ENCODE measurements around the gene FBLIM1.

Gene FBLIM1

DNA sequence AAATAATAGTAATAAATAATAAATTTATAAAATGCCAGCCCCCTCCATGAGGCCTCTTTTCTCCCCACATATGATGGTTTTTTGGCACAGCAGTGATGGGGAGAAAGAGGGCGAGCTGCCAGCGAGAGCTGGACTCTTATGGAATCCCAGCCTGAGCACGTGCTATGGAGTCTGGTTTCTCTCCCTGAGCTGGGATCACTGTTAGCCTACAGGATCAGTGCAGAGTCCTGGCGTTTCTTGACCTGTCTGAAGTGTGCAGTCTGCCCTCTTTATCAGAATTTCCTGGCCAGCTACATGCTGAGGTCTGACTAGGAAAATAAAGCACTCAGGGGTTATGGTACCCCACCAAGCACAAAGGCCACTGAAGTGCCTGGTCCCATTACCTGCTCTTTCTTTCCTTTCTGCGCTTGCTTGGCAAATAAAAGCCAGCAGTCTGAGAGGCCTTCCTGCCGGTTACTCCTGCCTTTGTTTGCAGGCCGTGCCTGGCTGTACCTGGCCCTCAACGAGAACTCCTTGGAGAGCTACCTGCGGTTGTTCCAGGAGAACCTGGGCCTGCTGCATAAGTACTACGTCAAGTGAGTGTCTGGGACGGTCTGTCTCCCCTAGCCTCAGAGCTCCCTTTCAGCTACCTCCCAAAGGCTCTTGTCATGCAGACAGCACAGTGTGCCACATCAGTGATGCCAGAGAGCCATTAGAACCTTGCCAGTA, 41.0 kb upstream of the FBLIM1 start:
- H3K4me1 ChIP-seq (ENCODE audit: control insufficient read depth, insufficient read depth, low read depth, low read length) = no peaks in the 10 kb centered on the region
- H2AK5ac ChIP-seq (ENCODE audit: low read length, severe bottlenecking) = no peak overlapping the region
- H3K4me2 ChIP-seq (ENCODE audit: low read length, poor library complexity, severe bottlenecking) = no peak overlapping the region
- no peak overlapping the region for H2BK15ac ChIP-seq (ENCODE audit: low read depth, poor library complexity, severe bottlenecking)
- H2BK5ac ChIP-seq (ENCODE audit: low read depth, low read length, poor library complexity, severe bottlenecking) = no peak overlapping the region
- no peak overlapping the region for H3K18ac ChIP-seq (ENCODE audit: low read depth in 1 of 2, low read length in 2 of 2)
- no peak overlapping the region for H3K14ac ChIP-seq (ENCODE audit: low read length in 2 of 2)
- H3K4ac ChIP-seq (ENCODE audit: low read depth in 1 of 2, low read length in 2 of 2) = no peak overlapping the region
- H3K9me3 ChIP-seq (ENCODE audit: control insufficient read depth, low read length) = no peaks in the 10 kb centered on the region
- peaks cover 57 to 66% of the 10 kb centered on the region in 2 experiments for H3K36me3 ChIP-seq (ENCODE audit: control insufficient read depth in 1 of 2, insufficient read depth in 2 of 2, low read depth in 1 of 2, low read length in 2 of 2)
- H3K27ac ChIP-seq (ENCODE audit: low read length, poor library complexity, severe bottlenecking) = no peak overlapping the region
- no peak overlapping the region for H3K4me3 ChIP-seq (ENCODE audit: insufficient read depth in 1 of 2, low read depth in 1 of 2, low read length in 2 of 2)
- no peak for DNase-seq
- no peak overlapping the region for H3K9ac ChIP-seq (ENCODE audit: low read length)
- no peak overlapping the region for H4K91ac ChIP-seq (ENCODE audit: low read length)
- no peak overlapping the region for H4K8ac ChIP-seq (ENCODE audit: low read length)
- no peak overlapping the region for H2AFZ ChIP-seq (ENCODE audit: low read depth, low read length)
- H2BK120ac ChIP-seq (ENCODE audit: low read depth, low read length) = no peak overlapping the region
- H3K23ac ChIP-seq (ENCODE audit: low read length in 2 of 2) = no peak overlapping the region
- H2BK12ac ChIP-seq (ENCODE audit: low read length in 2 of 2) = no peak overlapping the region
- peaks cover 30% of the 10 kb centered on the region for H3K79me1 ChIP-seq (replicated peaks; ENCODE audit: low read length, poor library complexity, severe bottlenecking)
- WGBS = 96% methylated on average over 11 of the region's 11 CpGs
- H3K27me3 ChIP-seq (ENCODE audit: control insufficient read depth in 1 of 2, insufficient read depth in 1 of 2, low read length in 2 of 2) = no peaks in the 10 kb centered on the region

DNA sequence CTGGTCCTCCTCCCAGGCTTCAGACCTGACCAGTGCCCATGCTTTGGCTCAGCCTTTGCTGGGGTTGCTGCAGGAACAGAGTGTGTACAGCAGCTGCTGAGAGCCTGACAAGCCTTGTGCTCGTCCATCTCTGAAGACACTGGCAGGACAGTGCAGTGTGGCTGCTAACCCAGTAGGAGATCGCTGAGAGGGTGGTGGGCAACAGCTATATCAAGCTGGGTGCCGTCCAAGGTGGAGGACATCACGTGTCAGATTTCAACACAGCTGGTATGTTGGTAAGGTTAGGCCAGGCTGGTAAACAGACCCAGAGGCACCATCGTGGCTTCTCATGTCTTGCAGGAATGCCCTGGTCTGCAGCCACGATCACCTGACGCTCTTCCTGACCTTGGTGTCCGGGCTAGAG, 40.4 kb upstream of the FBLIM1 start:
- Histone ChIP-seq H3K4me1 (ENCODE audit: control insufficient read depth, insufficient read depth, low read depth, low read length) (no peaks in the 10 kb centered on the region), H3K79me1 (replicated peaks; ENCODE audit: low read length, poor library complexity, severe bottlenecking) (peaks cover 29% of the 10 kb centered on the region), H2BK120ac (ENCODE audit: low read depth, low read length) (no peak overlapping the region), H3K18ac (ENCODE audit: low read depth in 1 of 2, low read length in 2 of 2) (no peak overlapping the region), H2BK12ac (ENCODE audit: low read length in 2 of 2) (no peak overlapping the region), H3K9me3 (ENCODE audit: control insufficient read depth, low read length) (no peaks in the 10 kb centered on the region), H3K23ac (ENCODE audit: low read length in 2 of 2) (no peak overlapping the region), H4K8ac (ENCODE audit: low read length) (no peak overlapping the region), H3K14ac (ENCODE audit: low read length in 2 of 2) (no peak overlapping the region), H2BK15ac (ENCODE audit: low read depth, poor library complexity, severe bottlenecking) (no peak overlapping the region), H2AFZ (ENCODE audit: low read depth, low read length) (no peak overlapping the region), H3K27me3 (ENCODE audit: control insufficient read depth in 1 of 2, insufficient read depth in 1 of 2, low read length in 2 of 2) (no peaks in the 10 kb centered on the region), H2BK5ac (ENCODE audit: low read depth, low read length, poor library complexity, severe bottlenecking) (no peak overlapping the region), H3K9ac (ENCODE audit: low read length) (no peak overlapping the region), H2AK5ac (ENCODE audit: low read length, severe bottlenecking) (no peak overlapping the region), H4K91ac (ENCODE audit: low read length) (no peak overlapping the region), H3K36me3 (ENCODE audit: control insufficient read depth in 1 of 2, insufficient read depth in 2 of 2, low read depth in 1 of 2, low read length in 2 of 2) (peaks cover 62 to 73% of the 10 kb centered on the region in 2 experiments), H3K27ac (ENCODE audit: low read length, poor library complexity, severe bottlenecking) (no peak overlapping the region), H3K4me3 (ENCODE audit: insufficient read depth in 1 of 2, low read depth in 1 of 2, low read length in 2 of 2) (no peak overlapping the region), H3K4ac (ENCODE audit: low read depth in 1 of 2, low read length in 2 of 2) (no peak overlapping the region), H3K4me2 (ENCODE audit: low read length, poor library complexity, severe bottlenecking) (no peak overlapping the region)
- no peak for DNase-seq
- WGBS = 91% methylated on average over 8 of the region's 8 CpGs

- H3K9ac ChIP-seq (ENCODE audit: low read length) = no peak overlapping the region
- H2BK15ac ChIP-seq (ENCODE audit: low read depth, poor library complexity, severe bottlenecking) = no peak overlapping the region
- no peaks in the 10 kb centered on the region for H3K27me3 ChIP-seq (ENCODE audit: control insufficient read depth in 1 of 2, insufficient read depth in 1 of 2, low read length in 2 of 2)
- peaks cover 67 to 79% of the 10 kb centered on the region in 2 experiments for H3K36me3 ChIP-seq (ENCODE audit: control insufficient read depth in 1 of 2, insufficient read depth in 2 of 2, low read depth in 1 of 2, low read length in 2 of 2)
- no peak overlapping the region for H2AK5ac ChIP-seq (ENCODE audit: low read length, severe bottlenecking)
- H3K4me2 ChIP-seq (ENCODE audit: low read length, poor library complexity, severe bottlenecking) = no peak overlapping the region
- H2BK120ac ChIP-seq (ENCODE audit: low read depth, low read length) = no peak overlapping the region
- no peak overlapping the region for H2AFZ ChIP-seq (ENCODE audit: low read depth, low read length)
- H3K27ac ChIP-seq (ENCODE audit: low read length, poor library complexity, severe bottlenecking) = no peak overlapping the region
- no peaks in the 10 kb centered on the region for H3K9me3 ChIP-seq (ENCODE audit: control insufficient read depth, low read length)
- DNase-seq = no peak
- H3K79me1 ChIP-seq (replicated peaks; ENCODE audit: low read length, poor library complexity, severe bottlenecking) = peaks cover 25% of the 10 kb centered on the region
- no peak overlapping the region for H2BK12ac ChIP-seq (ENCODE audit: low read length in 2 of 2)
- no peak overlapping the region for H3K4me3 ChIP-seq (ENCODE audit: insufficient read depth in 1 of 2, low read depth in 1 of 2, low read length in 2 of 2)
- H3K14ac ChIP-seq (ENCODE audit: low read length in 2 of 2) = no peak overlapping the region
- no peak overlapping the region for H3K23ac ChIP-seq (ENCODE audit: low read length in 2 of 2)
- no peak overlapping the region for H3K4ac ChIP-seq (ENCODE audit: low read depth in 1 of 2, low read length in 2 of 2)
- H2BK5ac ChIP-seq (ENCODE audit: low read depth, low read length, poor library complexity, severe bottlenecking) = no peak overlapping the region
- WGBS = 94% methylated on average over 12 of the region's 12 CpGs
- peaks cover 3% of the 10 kb centered on the region for H3K4me1 ChIP-seq (ENCODE audit: control insufficient read depth, insufficient read depth, low read depth, low read length)
- no peak overlapping the region for H4K8ac ChIP-seq (ENCODE audit: low read length)
- no peak overlapping the region for H4K91ac ChIP-seq (ENCODE audit: low read length)
- H3K18ac ChIP-seq (ENCODE audit: low read depth in 1 of 2, low read length in 2 of 2) = no peak overlapping the region
Observed at GRCh38 chr1:15719381-15720120, 39.0 kb upstream of the FBLIM1 start.

DNA sequence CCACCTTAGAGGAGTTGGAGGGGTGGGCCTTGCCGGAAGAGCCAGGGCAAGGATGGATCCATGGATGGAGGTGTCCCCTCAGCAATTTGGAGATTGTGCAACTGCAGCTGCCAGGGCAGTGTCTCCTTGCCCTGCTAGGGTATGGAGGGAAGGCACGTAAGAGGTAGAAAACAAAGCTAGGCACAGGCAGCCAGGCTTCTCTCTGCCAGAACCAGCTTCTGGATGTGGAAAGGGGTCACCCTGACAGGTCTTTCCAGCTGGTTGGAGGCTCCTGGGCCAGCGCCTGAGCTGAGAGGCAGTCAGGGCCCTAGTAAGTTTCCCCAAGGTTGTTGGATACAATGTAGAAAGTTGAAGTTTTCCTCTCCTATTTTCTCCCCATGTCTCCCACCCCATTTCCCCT, 37.7 kb upstream of the FBLIM1 start:
- H2AFZ ChIP-seq (ENCODE audit: low read depth, low read length) = no peak overlapping the region
- H3K36me3 ChIP-seq (ENCODE audit: control insufficient read depth in 1 of 2, insufficient read depth in 2 of 2, low read depth in 1 of 2, low read length in 2 of 2) = peaks cover 77 to 90% of the 10 kb centered on the region in 2 experiments
- H3K4me1 ChIP-seq (ENCODE audit: control insufficient read depth, insufficient read depth, low read depth, low read length) = peaks cover 3% of the 10 kb centered on the region
- no peak overlapping the region for H3K4me2 ChIP-seq (ENCODE audit: low read length, poor library complexity, severe bottlenecking)
- H3K4me3 ChIP-seq (ENCODE audit: insufficient read depth in 1 of 2, low read depth in 1 of 2, low read length in 2 of 2) = no peak overlapping the region
- H3K9ac ChIP-seq (ENCODE audit: low read length) = no peak overlapping the region
- no peak overlapping the region for H4K91ac ChIP-seq (ENCODE audit: low read length)
- H3K79me1 ChIP-seq (replicated peaks; ENCODE audit: low read length, poor library complexity, severe bottlenecking) = peaks cover 18% of the 10 kb centered on the region
- H3K23ac ChIP-seq (ENCODE audit: low read length in 2 of 2) = no peak overlapping the region
- no peak overlapping the region for H3K4ac ChIP-seq (ENCODE audit: low read depth in 1 of 2, low read length in 2 of 2)
- H2BK5ac ChIP-seq (ENCODE audit: low read depth, low read length, poor library complexity, severe bottlenecking) = no peak overlapping the region
- no peak overlapping the region for H4K8ac ChIP-seq (ENCODE audit: low read length)
- no peaks in the 10 kb centered on the region for H3K27me3 ChIP-seq (ENCODE audit: control insufficient read depth in 1 of 2, insufficient read depth in 1 of 2, low read length in 2 of 2)
- H3K9me3 ChIP-seq (ENCODE audit: control insufficient read depth, low read length) = no peaks in the 10 kb centered on the region
- H2BK15ac ChIP-seq (ENCODE audit: low read depth, poor library complexity, severe bottlenecking) = no peak overlapping the region
- no peak overlapping the region for H2BK120ac ChIP-seq (ENCODE audit: low read depth, low read length)
- 100% methylated on average over 3 of the region's 3 CpGs for WGBS
- H3K27ac ChIP-seq (ENCODE audit: low read length, poor library complexity, severe bottlenecking) = no peak overlapping the region
- no peak overlapping the region for H2BK12ac ChIP-seq (ENCODE audit: low read length in 2 of 2)
- no peak overlapping the region for H3K14ac ChIP-seq (ENCODE audit: low read length in 2 of 2)
- DNase-seq = no peak
- H3K18ac ChIP-seq (ENCODE audit: low read depth in 1 of 2, low read length in 2 of 2) = no peak overlapping the region
- no peak overlapping the region for H2AK5ac ChIP-seq (ENCODE audit: low read length, severe bottlenecking)
